HG02642 (cell line): ENCODE results near the gene SLC22A4.

ENCODE experiments used
- ATAC-seq: cut with Tn5 transposase; IDR thresholded peaks from one replicate; pipeline ENCODE4 v1.9.1; 2021; ENCODE audit warnings: mild to moderate bottlenecking; ENCODE audit not compliant: unreplicated experiment, poor library complexity

Gene SLC22A4

GRCh38 chr5:132261881-132262845, 32.0 kb upstream of the SLC22A4 start:
- no peak for ATAC-seq

- no peak for ATAC-seq
These were observed 31.2 kb upstream of the SLC22A4 start for GRCh38 chr5:132262882-132263547.

GRCh38 chr5:132263548-132264261, 30.5 kb upstream of the SLC22A4 start:
- no peak for ATAC-seq

- ATAC-seq: no peak
These were observed 29.5 kb upstream of the SLC22A4 start for GRCh38 chr5:132264546-132265335.

- no peak for ATAC-seq
These were observed 28.7 kb upstream of the SLC22A4 start for GRCh38 chr5:132265336-132266030.

GRCh38 chr5:132266031-132266835, 28.0 kb upstream of the SLC22A4 start:
- ATAC-seq: no peak

GRCh38 chr5:132266836-132267160, 27.4 kb upstream of the SLC22A4 start:
- no peak for ATAC-seq

GRCh38 chr5:132267166-132267739, 26.9 kb upstream of the SLC22A4 start:
- ATAC-seq: no peak

GRCh38 chr5:132267931-132268768, 26.0 kb upstream of the SLC22A4 start:
- ATAC-seq: peak; percentile 13

- peak; percentile 73 for ATAC-seq
These were observed 25.2 kb upstream of the SLC22A4 start for GRCh38 chr5:132268769-132269551.

GRCh38 chr5:132269635-132270334, 24.4 kb upstream of the SLC22A4 start:
- no peak for ATAC-seq

GRCh38 chr5:132270335-132270665, 23.9 kb upstream of the SLC22A4 start:
- ATAC-seq: no peak

GRCh38 chr5:132270706-132271105, 23.5 kb upstream of the SLC22A4 start:
- ATAC-seq: no peak

- no peak for ATAC-seq
These were observed 22.6 kb upstream of the SLC22A4 start for GRCh38 chr5:132271251-132272246.
